ENCODE results near the gene CEMIP2. TPM values are rescaled to one million over a fixed set of nuclear protein-coding genes. Genes with fewer than 3 reads are reported as not detected.
"Not testable (repeated sequence)": the region's sequence is repeated elsewhere in the genome, so short reads cannot be mapped to it uniquely, and the experiment has no call there.

The CEMIP2 gene
- total RNA-seq, 5 donors from 2014 or later (not counting 1 experiment from before 2014, with no cell fraction given), result 82.1 to 285 (median 90.8) TPM

- CTCF ChIA-PET, result interaction anchor here (0.5 to 6.6 kb wide), 26 partner anchors 9 to 472 kb away, joined by 3 to 44 read pairs (median 4); no protein-coding TSS in a partner anchor
- DNase-seq, result peak; percentile 23 to 77 (median 47)
- POLR2A ChIA-PET, result interaction anchor here (0.7 to 1.5 kb wide), 3 partner anchors 24 to 1369 kb away, joined by 3 to 6 read pairs (median 5); no protein-coding TSS in a partner anchor
- Histone ChIP-seq H3K27me3 (replicated peaks in 1 of 2; ENCODE audit: control insufficient read depth in 2 of 2, extremely low read depth in 1 of 2, insufficient read depth in 2 of 2, low read length in 1 of 2) (no peaks in the 10 kb centered on the region), H3K27ac (ENCODE audit: low read length) (no peak overlapping the region), H3K36me3 (ENCODE audit: control insufficient read depth in 2 of 2, extremely low read depth in 1 of 2, insufficient read depth in 1 of 2, low read length in 1 of 2) (no peaks in the 10 kb centered on the region), H3K9me3 (no peaks in the 10 kb centered on the region), H3K4me3 (ENCODE audit: control insufficient read depth in 1 of 2, extremely low read depth in 1 of 2, low read length in 1 of 2) (no peak overlapping the region), H3K4me1 (ENCODE audit: control insufficient read depth in 1 of 2, extremely low read depth in 1 of 2, insufficient read depth in 2 of 2, low read length in 2 of 2) (peaks cover 4 to 5% of the 10 kb centered on the region in 2 experiments)
- H3K27me3 Mint-ChIP-seq, result no peaks in the 10 kb centered on the region
- H3K4me1 Mint-ChIP-seq, result peaks cover 11 to 15% (median 13%) of the 10 kb centered on the region in 3 donors
- H3K36me3 Mint-ChIP-seq, result no peaks in the 10 kb centered on the region
- no peak overlapping the region for H3K4me3 Mint-ChIP-seq
- H3K27ac Mint-ChIP-seq, result peak overlapping the region; percentile 21 to 40
- WGBS (ENCODE audit: insufficient coverage), result 33% methylated on average over 1 of the region's 1 CpG
- ATAC-seq (replicated peaks in 1 of 4), result peak; percentile 74 to 93 (median 90)
- peaks cover 0 to 3% (median 0%) of the 10 kb centered on the region in 3 donors for H3K9me3 Mint-ChIP-seq
Measured at GRCh38 chr9:71806901-71807307, 38.6 kb upstream of the CEMIP2 start.

DNA sequence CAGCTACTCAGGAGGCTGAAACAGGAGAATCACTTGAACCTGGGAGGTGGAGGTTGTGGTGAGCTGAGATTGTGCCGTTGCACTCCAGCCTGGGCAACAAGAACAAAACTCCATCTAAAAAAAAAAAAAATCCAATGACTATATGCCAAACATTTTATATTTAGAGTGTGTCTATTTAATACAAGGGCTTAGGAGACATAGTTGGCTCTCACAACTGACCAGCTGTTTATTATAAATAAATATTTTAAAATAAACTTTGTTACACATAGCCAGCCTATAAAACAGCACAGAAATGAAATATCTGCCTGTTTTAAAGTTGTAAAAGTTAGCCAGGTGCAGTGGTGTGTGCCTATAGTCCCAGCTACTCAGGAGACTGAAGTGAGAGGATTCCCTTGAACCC, 36.8 kb upstream of the CEMIP2 start:
- H3K36me3 ChIP-seq (ENCODE audit: control insufficient read depth in 2 of 2, extremely low read depth in 1 of 2, insufficient read depth in 1 of 2, low read length in 1 of 2); H3K9me3 ChIP-seq; H3K36me3 Mint-ChIP-seq; H3K4me1 ChIP-seq (ENCODE audit: control insufficient read depth in 1 of 2, extremely low read depth in 1 of 2, insufficient read depth in 2 of 2, low read length in 2 of 2); H3K27ac Mint-ChIP-seq; ATAC-seq (replicated peaks in 1 of 4); H3K4me3 Mint-ChIP-seq; H3K9me3 Mint-ChIP-seq; H3K27me3 ChIP-seq (replicated peaks in 1 of 2; ENCODE audit: control insufficient read depth in 2 of 2, extremely low read depth in 1 of 2, insufficient read depth in 2 of 2, low read length in 1 of 2); DNase-seq; H3K4me3 ChIP-seq (ENCODE audit: control insufficient read depth in 1 of 2, extremely low read depth in 1 of 2, low read length in 1 of 2); H3K27me3 Mint-ChIP-seq; H3K27ac ChIP-seq (ENCODE audit: low read length): not testable (repeated sequence)
- no CpG with 5 or more reads among the region's 1 CpG for WGBS (ENCODE audit: insufficient coverage)
- ChIA-PET CTCF (interaction anchor here in 1 of 2 donors (0.9 to 6.6 kb wide), 4 partner anchors 14 to 220 kb away, joined by 3 to 44 read pairs (median 6); no protein-coding TSS in a partner anchor), POLR2A (interaction anchor here in 1 of 2 donors (0.7 kb wide), 1 partner anchor 75 kb away, joined by 5 read pairs; no protein-coding TSS in a partner anchor)
- peaks cover 11 to 17% (median 13%) of the 10 kb centered on the region in 3 donors for H3K4me1 Mint-ChIP-seq

DNA sequence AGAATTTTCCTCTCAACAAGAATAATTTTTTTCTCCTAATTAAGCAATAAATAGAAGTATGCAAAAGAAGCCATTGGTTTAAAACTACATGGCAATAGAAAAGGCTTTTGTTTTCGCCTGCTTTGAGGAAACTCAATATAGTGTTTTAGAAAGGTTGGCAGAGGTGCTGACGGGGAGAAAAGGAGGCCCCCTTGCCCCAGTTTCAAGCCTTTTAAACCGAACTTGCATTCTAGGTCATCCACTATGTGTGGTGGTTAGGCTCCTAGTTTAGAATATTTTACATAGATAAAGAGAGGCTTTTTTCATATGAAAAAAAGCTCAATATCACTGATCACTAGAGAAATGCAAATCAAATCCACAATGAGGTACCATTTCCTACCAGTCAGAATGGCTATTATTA, 33.5 kb upstream of the CEMIP2 start:
- peaks cover 0 to 3% (median 0%) of the 10 kb centered on the region in 3 donors for H3K9me3 Mint-ChIP-seq

DNA sequence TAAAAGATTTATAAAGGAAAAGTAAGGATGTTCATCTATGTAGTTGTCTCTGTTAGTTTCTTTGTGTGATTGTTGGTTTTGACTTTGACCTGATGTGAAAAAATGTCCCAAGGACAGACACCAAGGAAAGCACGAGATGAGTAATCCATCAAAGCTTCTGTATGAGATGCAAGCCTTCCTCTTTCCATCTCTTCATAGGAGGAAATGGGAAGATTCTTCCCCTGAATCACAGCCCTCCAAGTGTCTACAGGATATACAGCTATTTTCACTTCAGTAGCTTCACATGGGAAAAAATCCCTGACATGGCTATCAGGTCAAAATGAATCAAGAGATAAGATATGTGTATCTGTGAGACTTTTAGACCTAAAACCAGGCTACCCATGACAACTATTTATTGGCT, 29.0 kb upstream of the CEMIP2 start:
- H3K27ac ChIP-seq (ENCODE audit: low read length), result peak overlapping the region; percentile 69

More for the DNA sequence above, 33.5 kb upstream of the CEMIP2 start:
- ATAC-seq (replicated peaks in 1 of 4) (no peak), DNase-seq (no peak)
- Mint-ChIP-seq H3K27ac (no peak overlapping the region), H3K4me1 (peaks cover 18 to 21% (median 19%) of the 10 kb centered on the region in 3 donors), H3K27me3 (no peaks in the 10 kb centered on the region), H3K36me3 (no peaks in the 10 kb centered on the region), H3K4me3 (no peak overlapping the region)
- Histone ChIP-seq H3K4me3 (ENCODE audit: control insufficient read depth in 1 of 2, extremely low read depth in 1 of 2, low read length in 1 of 2) (no peak overlapping the region), H3K36me3 (ENCODE audit: control insufficient read depth in 2 of 2, extremely low read depth in 1 of 2, insufficient read depth in 1 of 2, low read length in 1 of 2) (no peaks in the 10 kb centered on the region), H3K4me1 (ENCODE audit: control insufficient read depth in 1 of 2, extremely low read depth in 1 of 2, insufficient read depth in 2 of 2, low read length in 2 of 2) (peaks cover 7 to 10% of the 10 kb centered on the region in 2 experiments), H3K9me3 (no peaks in the 10 kb centered on the region), H3K27me3 (replicated peaks in 1 of 2; ENCODE audit: control insufficient read depth in 2 of 2, extremely low read depth in 1 of 2, insufficient read depth in 2 of 2, low read length in 1 of 2) (no peaks in the 10 kb centered on the region), H3K27ac (ENCODE audit: low read length) (no peak overlapping the region)
- WGBS (ENCODE audit: insufficient coverage), result no CpG with 5 or more reads among the region's 3 CpGs
- POLR2A ChIA-PET, result interaction anchor here in 1 of 2 donors (0.6 kb wide), 1 partner anchor 12 kb away, joined by 3 read pairs; no protein-coding TSS in a partner anchor
- CTCF ChIA-PET, result interaction anchor here in 1 of 2 donors (0.6 to 1.2 kb wide), 4 partner anchors 17 to 116 kb away, joined by 3 to 4 read pairs (median 4); partner anchors contain the start of gene C9orf85

DNA sequence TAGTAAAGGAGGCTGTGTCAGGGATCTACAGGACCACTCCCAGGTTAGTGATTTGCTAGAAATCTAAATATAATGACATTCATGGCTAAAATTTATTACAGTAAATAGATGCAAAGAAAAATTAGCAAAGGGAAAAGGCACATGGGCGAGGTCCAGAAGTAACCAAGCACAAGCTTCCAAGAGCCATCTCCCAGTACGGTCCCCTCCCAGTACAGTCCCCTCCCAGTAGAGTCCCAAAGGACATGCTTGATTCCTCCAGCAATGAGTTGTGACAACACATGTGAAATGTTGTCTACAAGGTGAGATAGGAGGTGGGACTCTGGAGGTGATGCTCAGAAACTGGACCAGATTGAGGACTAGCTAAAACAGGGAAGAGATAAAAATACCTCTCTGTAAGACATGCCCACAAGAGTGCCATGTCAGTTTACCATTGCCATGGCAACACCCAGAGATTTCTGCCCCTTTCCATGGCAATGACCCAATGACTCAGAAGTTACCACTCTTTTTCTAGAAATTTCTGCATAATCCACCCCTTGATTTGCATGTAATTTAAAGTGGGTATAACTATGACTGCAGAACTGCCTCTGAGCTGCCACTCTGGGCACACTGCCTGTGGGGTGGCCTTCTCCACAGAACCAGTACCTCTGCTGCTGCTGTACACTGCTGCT, 27.9 kb upstream of the CEMIP2 start:
- POLR2A ChIA-PET, result interaction anchor here in 1 of 2 donors (0.7 to 1.1 kb wide), 2 partner anchors 17 to 41 kb away, joined by 3 to 4 read pairs; no protein-coding TSS in a partner anchor
- H3K27ac Mint-ChIP-seq, result peak overlapping the region; percentile 92 to 94
- Histone ChIP-seq H3K27ac (ENCODE audit: low read length) (peak overlapping the region; percentile 69), H3K9me3 (no peaks in the 10 kb centered on the region), H3K4me1 (ENCODE audit: control insufficient read depth in 1 of 2, extremely low read depth in 1 of 2, insufficient read depth in 2 of 2, low read length in 2 of 2) (peaks cover 46 to 54% of the 10 kb centered on the region in 2 experiments), H3K36me3 (ENCODE audit: control insufficient read depth in 2 of 2, extremely low read depth in 1 of 2, insufficient read depth in 1 of 2, low read length in 1 of 2) (no peaks in the 10 kb centered on the region), H3K4me3 (ENCODE audit: control insufficient read depth in 1 of 2, extremely low read depth in 1 of 2, low read length in 1 of 2) (no peak overlapping the region), H3K27me3 (replicated peaks in 1 of 2; ENCODE audit: control insufficient read depth in 2 of 2, extremely low read depth in 1 of 2, insufficient read depth in 2 of 2, low read length in 1 of 2) (no peaks in the 10 kb centered on the region)
- no peak for ATAC-seq (replicated peaks in 1 of 4)
- no peaks in the 10 kb centered on the region for H3K36me3 Mint-ChIP-seq
- DNase-seq, result peak in 4 of 35 experiments; percentile 3 to 44 (median 11)
- peak overlapping the region in 1 of 3 donors; percentile 38 for H3K4me3 Mint-ChIP-seq
- no peaks in the 10 kb centered on the region for H3K27me3 Mint-ChIP-seq
- WGBS (ENCODE audit: insufficient coverage), result no CpG with 5 or more reads among the region's 2 CpGs
- peaks cover 0 to 9% (median 0%) of the 10 kb centered on the region in 3 donors for H3K9me3 Mint-ChIP-seq
- peaks cover 64 to 70% (median 70%) of the 10 kb centered on the region in 3 donors for H3K4me1 Mint-ChIP-seq
- CTCF ChIA-PET, result interaction anchor here (0.6 to 2.4 kb wide), 7 partner anchors 11 to 1390 kb away, joined by 3 to 12 read pairs (median 3); no protein-coding TSS in a partner anchor

More for the DNA sequence above, 29.0 kb upstream of the CEMIP2 start:
- no peak overlapping the region for H3K4me3 ChIP-seq (ENCODE audit: control insufficient read depth in 1 of 2, extremely low read depth in 1 of 2, low read length in 1 of 2)
- ATAC-seq (replicated peaks in 1 of 4) (no peak), DNase-seq (no peak)
- ChIA-PET POLR2A (interaction anchor here (0.6 to 0.7 kb wide), 4 partner anchors 10 to 50 kb away, joined by 3 to 5 read pairs (median 4); no protein-coding TSS in a partner anchor), CTCF (interaction anchor here (0.6 to 2.4 kb wide), 4 partner anchors 10 to 600 kb away, joined by 3 to 12 read pairs (median 4); no protein-coding TSS in a partner anchor)
- H3K36me3 ChIP-seq (ENCODE audit: control insufficient read depth in 2 of 2, extremely low read depth in 1 of 2, insufficient read depth in 1 of 2, low read length in 1 of 2), result no peaks in the 10 kb centered on the region
- H3K4me3 Mint-ChIP-seq, result peak overlapping the region in 1 of 3 donors; percentile 38
- no peaks in the 10 kb centered on the region for H3K36me3 Mint-ChIP-seq
- H3K27me3 ChIP-seq (replicated peaks in 1 of 2; ENCODE audit: control insufficient read depth in 2 of 2, extremely low read depth in 1 of 2, insufficient read depth in 2 of 2, low read length in 1 of 2), result no peaks in the 10 kb centered on the region
- peaks cover 0 to 4% (median 0%) of the 10 kb centered on the region in 3 donors for H3K9me3 Mint-ChIP-seq
- no CpG with 5 or more reads among the region's 1 CpG for WGBS (ENCODE audit: insufficient coverage)
- no peaks in the 10 kb centered on the region for H3K9me3 ChIP-seq
- H3K27me3 Mint-ChIP-seq, result no peaks in the 10 kb centered on the region
- peak overlapping the region; percentile 92 to 94 for H3K27ac Mint-ChIP-seq
- H3K4me1 Mint-ChIP-seq, result peaks cover 56 to 60% (median 60%) of the 10 kb centered on the region in 3 donors
- H3K4me1 ChIP-seq (ENCODE audit: control insufficient read depth in 1 of 2, extremely low read depth in 1 of 2, insufficient read depth in 2 of 2, low read length in 2 of 2), result peaks cover 46 to 47% of the 10 kb centered on the region in 2 experiments
